HG03521 (cell line): ENCODE data around the gene CAPN1.

Source experiments
- ATAC-seq: cut with Tn5 transposase; IDR thresholded peaks from one replicate; pipeline ENCODE4 v1.9.1; 2021; ENCODE audit warnings: mild to moderate bottlenecking, moderate library complexity; ENCODE audit not compliant: unreplicated experiment

CAPN1 gene

DNA sequence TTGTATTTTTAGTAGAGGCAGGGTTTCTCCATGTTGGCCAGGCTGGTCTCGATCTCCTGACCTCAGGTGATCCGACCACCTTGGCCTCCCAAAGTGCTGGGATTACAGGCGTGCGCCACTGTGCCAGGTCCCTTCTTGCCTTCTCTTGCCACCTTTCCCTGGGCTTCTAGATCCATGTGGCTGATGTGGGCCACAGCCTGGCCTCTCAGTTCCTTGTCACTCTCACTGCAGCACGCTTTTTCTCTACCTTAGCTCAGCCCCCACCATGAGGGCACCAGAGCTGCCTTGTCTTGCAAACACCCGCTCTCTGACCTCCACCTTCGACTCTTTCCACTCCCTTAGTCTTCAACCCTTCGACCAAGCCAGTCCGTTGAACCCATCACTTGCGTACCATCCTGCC lies 7.5 kb downstream of the CAPN1 start:
- no peak for ATAC-seq

DNA sequence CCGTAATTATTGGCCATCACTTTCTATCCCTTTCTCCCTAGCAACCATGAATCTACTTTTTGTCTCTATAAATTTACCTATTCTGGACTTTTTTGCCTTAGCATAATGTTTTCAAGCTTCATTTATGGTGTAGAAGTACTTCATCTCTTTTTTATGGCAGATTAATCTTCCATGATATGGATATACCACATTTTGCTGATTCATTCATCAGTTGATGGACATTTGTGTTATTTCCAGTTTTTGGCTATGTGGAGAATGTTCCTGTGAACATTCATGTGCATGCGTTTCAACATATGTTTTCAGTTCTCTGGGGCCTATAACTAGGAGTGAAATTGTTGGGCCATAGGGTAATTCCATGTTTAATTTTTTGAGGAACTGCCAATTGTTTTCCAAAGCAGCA lies 12.8 kb downstream of the CAPN1 start:
- ATAC-seq, result no peak

DNA sequence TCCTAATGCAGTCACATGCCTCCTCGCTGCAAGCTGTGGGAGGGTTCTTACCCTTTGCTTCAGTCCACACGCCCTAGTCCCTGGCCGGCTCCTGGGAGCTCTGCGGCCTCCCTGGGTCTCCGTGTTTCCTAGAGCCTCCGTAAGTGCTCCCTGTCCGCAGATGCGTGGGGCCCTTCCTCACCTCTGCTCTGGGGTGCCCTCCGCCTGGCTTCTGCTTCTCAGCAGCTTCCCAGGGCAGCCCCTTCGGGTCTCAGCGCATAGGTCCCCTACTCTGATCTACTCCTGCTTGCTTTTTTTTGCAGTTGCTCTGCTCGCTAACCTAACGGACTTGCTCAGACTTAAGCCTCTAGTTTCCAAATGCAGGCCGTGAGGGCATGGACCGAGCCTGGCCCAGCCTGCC lies 22.4 kb downstream of the CAPN1 start:
- ATAC-seq, result no peak

DNA sequence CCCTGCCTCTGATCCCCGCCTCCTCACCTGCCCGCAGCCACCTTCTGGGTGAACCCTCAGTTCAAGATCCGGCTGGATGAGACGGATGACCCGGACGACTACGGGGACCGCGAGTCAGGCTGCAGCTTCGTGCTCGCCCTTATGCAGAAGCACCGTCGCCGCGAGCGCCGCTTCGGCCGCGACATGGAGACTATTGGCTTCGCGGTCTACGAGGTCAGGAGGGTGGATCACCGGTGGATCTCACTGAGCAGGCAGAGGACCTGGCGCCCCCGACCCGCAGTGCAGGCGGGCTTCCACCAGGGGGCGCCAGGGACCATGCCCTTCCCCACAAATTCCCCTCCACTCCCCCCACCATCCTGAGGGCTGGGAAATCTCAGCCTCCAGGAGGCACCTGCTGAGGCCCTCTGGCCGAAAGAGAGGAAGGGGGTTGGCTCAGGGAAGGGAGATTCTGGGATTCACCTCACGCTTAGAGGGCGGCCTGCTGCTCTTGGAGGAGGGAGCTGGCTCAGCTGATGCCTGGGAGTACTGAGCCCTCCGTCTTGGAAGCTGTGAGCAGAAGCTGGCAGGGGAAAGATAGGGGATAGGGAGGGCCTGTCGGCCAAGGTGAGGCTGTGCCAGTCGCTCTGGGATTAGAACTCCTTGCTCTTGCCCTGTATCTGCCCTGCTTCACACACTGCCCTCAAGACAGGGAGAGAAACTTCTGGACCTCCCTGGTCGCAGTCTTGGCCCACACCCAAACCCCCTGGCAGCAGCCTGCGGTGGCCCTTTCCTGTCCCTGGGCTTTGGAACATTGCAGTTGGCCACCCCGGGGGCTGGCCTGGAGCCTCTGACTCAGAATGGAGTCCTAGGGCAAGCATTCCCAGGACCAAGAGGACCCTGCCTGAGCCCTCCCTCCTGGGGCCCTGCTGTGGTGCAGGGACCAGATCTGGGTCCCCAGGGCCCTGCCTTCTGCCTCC lies 23.2 kb downstream of the CAPN1 start:
- no peak for ATAC-seq

DNA sequence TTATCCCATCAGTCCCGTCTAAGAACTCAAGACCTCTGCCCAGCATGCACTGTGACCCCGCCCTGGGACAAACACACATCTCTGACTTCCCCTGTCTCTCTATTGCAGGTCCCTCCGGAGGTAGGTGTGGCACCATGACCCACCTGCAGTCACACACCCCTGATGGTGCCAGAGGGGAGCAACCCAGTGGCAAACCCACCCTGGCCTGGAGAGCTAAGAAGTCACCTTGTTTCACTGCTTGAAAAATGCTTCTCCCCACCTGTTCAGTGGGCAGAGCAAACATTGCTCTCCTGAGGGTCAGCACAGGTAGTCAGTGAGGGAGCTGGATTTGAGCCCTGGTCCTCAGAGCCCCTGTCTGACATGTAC lies 23.9 kb downstream of the CAPN1 start:
- ATAC-seq, result no peak

DNA sequence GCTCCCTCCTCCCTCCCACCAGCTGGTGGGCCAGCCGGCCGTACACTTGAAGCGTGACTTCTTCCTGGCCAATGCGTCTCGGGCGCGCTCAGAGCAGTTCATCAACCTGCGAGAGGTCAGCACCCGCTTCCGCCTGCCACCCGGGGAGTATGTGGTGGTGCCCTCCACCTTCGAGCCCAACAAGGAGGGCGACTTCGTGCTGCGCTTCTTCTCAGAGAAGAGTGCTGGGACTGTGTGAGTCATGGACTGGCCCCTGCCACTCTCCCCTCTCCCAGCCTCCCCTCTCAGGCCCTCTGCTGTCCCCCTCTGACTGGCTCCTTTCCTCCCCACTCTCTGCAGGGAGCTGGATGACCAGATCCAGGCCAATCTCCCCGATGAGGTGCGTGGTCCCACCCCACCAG lies 24.7 kb downstream of the CAPN1 start:
- no peak for ATAC-seq

DNA sequence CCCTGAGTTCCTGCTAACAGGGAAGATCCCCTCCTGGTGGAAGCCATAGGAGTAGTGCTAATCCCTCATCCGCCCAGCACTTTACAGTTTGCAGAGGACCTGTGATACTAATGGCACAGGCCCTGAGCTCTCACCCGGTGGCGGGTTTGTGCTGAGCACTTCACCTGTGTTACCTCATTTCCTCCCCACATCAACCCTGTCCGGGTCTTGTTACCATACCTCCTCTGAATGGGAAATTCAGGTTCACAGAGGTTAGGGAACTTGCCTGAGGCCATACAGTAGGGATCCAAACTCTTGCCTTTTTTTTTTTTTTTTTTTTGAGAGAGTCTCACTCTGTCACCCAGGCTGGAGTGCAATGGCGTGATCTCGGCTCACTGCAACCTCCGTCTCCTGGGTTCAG lies 25.2 kb downstream of the CAPN1 start:
- ATAC-seq, result no peak

DNA sequence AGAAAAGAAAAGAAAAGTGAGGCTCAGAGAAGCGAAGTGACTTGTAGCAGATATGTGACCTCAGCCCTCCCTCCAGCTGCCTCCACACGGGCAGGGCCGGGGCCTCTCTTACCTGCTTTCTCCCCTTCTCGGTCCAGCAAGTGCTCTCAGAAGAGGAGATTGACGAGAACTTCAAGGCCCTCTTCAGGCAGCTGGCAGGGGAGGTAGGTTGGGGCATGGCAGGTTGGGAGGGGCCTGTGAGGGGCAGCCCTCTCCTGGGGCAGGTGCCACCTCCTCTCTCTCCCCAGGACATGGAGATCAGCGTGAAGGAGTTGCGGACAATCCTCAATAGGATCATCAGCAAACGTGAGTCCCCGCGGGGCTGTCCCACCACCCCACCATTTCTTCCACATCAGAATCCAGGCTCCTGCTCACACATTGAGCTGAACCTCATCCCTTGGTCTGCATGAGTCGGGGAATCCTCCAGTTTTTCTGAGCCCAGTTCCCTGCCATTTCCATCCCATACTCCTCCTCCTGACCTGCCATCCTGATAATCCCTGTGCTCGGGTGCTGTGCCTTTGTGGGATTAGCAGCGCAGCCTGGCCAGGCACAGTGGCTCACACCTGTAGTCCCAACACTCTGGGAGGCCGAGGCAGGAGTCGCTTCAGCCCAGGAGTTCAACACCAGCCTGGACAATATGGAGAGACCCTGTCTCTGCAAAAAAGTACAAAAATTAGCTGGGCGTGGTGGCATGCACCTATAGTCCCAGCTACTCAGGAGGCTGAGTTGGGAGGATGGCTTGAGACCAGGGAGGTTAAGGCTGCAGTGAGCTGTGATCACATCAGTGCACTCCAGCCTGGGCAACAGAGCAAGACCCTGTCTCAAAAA lies 26.4 kb downstream of the CAPN1 start:
- ATAC-seq, result no peak

DNA sequence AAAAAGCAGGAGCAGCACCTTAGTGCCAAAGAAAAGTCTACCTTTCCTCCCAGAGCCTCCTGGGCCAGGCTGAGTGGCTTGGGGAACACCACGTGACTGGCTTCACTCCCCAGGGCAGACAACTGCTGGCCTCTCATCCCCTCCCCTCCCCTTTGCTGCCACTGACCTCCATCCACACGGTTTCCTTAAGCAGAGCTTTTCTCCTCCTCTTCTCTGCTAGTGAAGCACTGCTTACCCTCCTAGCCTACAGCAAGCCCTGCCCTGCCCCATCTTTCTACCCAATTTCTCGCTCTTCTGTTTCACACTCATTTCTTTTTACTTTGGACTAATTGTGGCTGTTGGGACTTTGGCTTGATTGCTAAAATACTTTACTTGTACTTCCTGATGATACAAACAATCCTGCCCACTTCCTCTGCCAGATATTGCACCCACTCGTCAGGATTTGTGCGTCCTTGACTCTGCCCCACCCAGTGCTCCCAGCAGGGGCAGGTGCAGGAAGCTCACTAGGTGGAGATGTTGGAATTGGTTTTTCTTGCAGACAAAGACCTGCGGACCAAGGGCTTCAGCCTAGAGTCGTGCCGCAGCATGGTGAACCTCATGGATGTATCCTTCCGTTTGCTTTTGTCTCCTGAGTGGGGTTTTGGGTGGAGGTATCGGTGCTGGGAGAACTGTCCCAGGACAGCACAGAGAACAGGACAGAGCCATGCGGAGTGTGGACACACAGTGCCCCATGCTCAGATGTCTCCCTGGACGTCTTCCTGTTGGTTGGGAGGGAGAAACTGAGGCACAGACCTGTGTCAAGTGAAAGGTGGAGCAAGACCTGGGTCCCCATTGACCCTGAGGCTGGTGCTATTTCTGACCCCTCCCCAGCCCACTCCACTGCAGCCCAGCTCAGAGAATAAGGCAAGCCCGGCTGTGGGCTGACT lies 27.3 kb downstream of the CAPN1 start:
- no peak for ATAC-seq

DNA sequence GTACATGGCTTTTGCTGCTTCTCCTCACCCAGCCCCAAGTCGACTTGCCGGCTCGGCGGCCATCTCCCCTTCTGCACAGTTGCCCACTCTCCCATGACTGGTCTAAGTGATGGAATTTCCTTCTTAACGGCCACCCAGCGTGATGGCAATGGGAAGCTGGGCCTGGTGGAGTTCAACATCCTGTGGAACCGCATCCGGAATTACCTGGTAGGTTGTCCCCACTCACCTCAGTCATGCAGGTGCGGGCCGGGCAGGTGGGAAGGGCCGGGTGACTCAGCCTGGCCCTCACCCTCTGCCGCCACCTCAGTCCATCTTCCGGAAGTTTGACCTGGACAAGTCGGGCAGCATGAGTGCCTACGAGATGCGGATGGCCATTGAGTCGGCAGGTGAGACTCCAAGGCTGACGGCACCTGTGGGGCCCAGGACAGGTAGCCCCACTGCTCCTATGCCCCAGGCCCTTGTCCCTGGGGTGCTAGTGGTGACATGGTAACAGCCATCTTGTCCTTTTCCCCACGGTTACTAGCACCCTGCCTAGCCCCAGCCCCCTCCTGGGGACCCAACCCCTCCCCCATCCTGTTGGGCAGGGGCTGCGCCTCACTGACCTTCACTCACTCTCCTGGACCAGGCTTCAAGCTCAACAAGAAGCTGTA lies 28.1 kb downstream of the CAPN1 start:
- ATAC-seq, result no peak

DNA sequence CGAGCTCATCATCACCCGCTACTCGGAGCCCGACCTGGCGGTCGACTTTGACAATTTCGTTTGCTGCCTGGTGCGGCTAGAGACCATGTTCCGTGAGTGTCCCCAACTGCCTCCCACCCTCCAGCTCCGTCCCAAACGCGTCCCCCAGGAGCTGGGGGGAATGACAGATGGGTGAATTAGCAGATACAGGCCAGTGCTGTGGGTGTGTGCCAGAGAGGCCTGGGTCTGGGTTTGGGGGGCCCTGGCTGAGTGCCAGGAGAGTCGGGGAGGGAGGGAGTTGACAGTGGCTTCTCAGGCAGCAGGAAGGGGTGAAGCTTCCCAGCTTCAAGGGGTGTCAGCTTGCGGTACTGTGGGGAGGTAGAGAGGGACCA lies 28.6 kb downstream of the CAPN1 start:
- ATAC-seq, result no peak

DNA sequence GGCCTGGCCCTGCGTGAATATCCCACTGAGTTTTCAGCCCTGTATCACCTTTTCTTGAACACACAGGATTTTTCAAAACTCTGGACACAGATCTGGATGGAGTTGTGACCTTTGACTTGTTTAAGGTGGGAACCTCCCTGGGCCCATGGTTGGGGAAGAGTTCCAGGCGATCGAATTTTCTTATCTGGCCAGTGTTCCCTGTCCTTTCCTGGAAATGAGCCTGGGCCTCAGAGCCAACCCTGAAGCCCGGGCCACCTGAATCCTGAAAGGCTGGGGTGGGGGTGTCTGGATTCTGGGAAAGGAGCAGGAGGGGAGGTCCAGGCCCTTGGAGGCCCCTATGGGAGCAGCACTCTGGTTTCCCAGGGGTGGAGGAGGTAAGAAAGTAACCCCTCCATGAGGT lies 29.0 kb downstream of the CAPN1 start:
- no peak for ATAC-seq

DNA sequence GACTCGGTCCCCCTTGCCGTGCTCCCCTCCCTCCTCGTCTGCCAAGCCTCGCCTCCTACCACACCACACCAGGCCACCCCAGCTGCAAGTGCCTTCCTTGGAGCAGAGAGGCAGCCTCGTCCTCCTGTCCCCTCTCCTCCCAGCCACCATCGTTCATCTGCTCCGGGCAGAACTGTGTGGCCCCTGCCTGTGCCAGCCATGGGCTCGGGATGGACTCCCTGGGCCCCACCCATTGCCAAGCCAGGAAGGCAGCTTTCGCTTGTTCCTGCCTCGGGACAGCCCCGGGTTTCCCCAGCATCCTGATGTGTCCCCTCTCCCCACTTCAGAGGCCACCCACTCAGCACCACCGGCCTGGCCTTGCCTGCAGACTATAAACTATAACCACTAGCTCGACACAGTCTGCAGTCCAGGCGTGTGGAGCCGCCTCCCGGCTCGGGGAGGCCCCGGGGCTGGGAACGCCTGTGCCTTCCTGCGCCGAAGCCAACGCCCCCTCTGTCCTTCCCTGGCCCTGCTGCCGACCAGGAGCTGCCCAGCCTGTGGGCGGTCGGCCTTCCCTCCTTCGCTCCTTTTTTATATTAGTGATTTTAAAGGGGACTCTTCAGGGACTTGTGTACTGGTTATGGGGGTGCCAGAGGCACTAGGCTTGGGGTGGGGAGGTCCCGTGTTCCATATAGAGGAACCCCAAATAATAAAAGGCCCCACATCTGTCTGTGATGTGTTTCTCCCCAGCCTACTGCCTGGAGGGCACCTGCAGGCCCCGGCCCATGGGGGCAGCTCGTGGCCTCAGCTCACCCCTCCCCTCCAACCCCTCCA lies 29.8 kb downstream of the CAPN1 start:
- no peak for ATAC-seq

DNA sequence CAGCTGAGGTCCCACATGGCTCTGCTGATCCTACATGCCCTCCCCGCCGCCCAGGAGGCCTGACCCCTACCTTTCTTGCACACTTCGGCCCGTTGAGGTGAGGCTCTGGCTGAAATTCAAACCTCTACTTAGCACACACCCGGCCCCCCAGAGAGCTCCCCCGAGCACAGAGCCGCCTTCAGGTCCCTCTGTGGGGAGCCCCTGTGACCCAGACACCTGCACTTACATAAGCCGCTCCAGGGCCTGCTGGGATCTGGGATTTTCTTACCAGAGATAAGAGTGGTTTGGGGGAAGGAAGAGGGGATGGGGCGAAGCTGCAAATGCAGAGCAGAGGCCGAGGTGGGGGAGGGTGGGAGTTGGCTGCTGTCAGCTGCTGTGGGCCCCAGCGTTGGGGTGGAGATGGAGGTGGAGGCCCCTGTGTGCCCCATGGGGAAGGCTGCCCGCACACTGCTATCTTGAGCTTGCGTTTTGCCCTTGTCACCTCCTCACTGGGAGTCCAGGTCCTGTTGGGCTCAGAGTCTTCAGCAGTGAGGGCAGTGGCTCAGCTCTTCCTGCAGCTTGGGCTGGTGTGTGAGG lies 30.6 kb downstream of the CAPN1 start:
- no peak for ATAC-seq

DNA sequence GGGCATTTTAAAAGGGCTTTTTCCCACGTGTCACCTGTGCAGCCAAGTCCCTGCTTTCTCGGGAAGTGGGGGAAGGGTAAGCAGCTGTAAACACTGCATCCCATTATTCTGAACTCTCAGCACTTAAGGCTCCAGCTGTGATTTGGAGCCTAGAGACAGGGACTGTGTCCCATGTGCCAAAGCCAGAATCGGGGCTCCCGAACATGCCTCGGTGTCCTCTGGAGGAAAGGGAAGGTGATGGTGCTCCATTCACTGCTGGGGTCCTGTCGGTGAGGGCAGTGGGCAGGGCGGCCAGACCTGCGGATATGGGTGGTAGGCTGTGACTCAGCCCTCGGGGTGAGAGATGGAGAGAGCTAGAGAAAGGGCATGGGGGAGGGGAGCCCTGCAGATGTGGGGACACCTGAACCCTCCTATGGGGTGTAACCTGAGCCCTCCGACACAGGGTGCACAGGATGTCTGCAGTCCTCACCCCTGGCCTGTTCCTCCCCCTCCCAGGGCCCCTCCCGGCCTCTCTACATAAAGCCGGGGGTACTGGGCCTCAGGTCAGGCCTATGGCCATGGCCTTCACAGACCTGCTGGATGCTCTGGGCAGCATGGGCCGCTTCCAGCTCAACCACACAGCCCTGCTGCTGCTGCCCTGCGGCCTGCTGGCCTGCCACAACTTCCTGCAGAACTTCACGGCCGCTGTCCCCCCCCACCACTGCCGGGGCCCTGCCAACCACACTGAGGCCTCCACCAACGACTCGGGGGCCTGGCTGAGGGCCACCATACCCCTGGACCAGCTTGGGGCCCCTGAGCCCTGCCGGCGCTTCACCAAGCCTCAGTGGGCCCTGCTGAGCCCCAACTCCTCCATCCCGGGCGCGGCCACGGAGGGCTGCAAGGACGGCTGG lies 31.8 kb downstream of the CAPN1 start:
- ATAC-seq, result no peak

DNA sequence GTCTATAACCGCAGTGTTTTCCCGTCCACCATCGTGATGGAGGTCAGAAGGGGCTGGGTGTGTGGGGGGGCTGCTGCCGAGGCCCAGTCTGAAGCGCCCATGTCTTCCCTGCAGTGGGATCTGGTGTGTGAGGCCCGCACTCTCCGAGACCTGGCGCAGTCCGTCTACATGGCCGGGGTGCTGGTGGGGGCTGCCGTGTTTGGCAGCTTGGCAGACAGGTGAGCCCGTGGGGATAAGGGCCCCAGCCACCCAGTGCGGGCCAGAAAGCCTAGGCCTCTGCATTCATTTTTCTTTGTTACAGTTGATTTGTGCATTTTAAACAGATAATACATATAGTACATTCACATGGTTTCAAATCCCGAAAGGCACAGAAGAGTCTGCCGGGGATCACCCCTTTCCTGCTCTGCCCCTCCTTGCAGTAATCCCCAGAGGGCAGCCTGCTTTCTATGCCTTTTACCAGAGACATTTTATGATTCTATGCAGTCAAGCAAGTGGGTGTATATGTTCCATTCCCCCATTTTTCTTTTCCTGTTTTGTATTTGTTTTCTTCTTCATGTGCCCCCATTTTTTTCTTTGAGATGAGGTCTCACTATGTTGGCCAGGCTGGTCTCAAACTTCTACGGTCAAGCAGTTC lies 32.6 kb downstream of the CAPN1 start:
- no peak for ATAC-seq

DNA sequence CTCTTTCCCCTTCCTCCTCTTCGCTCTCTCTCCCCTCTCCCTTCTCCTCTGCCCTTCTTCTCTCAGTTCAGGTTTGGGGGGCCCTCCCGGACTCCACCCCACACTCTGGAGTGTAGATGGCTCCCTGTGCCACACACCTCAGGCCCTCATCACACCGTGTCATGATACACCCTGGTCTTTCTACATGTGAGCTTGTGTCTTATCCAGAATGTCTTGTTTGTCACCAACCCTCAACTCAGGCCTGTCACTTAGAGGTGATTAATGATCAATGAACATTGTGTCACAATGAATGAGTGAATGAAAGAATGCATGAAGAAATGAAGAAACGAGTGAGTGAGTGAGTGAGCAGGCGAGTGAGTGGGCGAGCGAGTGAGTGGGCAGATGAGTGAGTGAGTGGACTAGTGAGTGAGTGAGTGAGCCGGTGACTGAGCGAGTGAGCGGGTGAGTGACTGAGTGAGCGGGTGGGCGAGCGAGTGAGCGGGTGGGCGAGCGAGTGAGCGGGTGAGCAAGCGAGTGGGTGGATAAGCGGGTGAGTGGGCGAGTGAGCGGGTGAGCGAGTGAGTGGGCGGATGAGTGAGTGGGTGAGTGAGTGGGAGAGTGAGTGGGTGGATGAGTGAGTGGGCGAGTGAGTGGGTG lies 33.8 kb downstream of the CAPN1 start:
- ATAC-seq, result no peak
